Left lung (tissue), 10 donors: Measurements from ENCODE around the gene DRAM1. TPM values are rescaled to one million over a fixed set of nuclear protein-coding genes. Genes with fewer than 3 reads are reported as not detected.

ENCODE experiments used
- ATAC-seq: fragments of 200-7000 bp; cut with Tn5 transposase; one replicate; pipeline ENCODE4 v1.9.1; 2020; ENCODE audit warnings: moderate library complexity
- DNase-seq, 4 donors: peaks; one replicate each; pipeline ENCODE4 v3.0.0-alpha.2; 2013 to 2020
- H3K27ac ChIP-seq, 2 donors: fragments of 200-600 bp; sonication (generic) in 1 of 2; one replicate each; pipeline versions ENCODE4 v1.5.0 to v1.8.0; 2020 to 2021
- H3K27me3 ChIP-seq, 2 donors: fragments of 200-600 bp; sonication (generic) in 1 of 2; one replicate each; pipeline versions ENCODE4 v1.5.0 to v1.8.0; 2020 to 2021
- H3K36me3 ChIP-seq, 2 donors: fragments of 200-600 bp; sonication (generic) in 1 of 2; one replicate each; pipeline versions ENCODE4 v1.5.0 to v1.8.0; 2020 to 2021
- H3K4me1 ChIP-seq, 2 donors: fragments of 200-600 bp; one replicate each; pipeline ENCODE4 v1.8.0; 2021
- H3K4me3 ChIP-seq, 2 donors: fragments of 200-600 bp; sonication (generic) in 1 of 2; one replicate each; pipeline versions ENCODE4 v1.5.0 to v1.8.0; 2020 to 2021; ENCODE audit warnings: mild to moderate bottlenecking in 1 of 2
- H3K9me3 ChIP-seq, 2 donors: fragments of 200-600 bp; sonication (generic) in 1 of 2; one replicate each; pipeline versions ENCODE4 v1.5.0 to v1.8.0; 2020 to 2021
- intact Hi-C, 2 donors: fragments of 100-400 bp; cut with DNase I; formaldehyde crosslinking; loops; one replicate each; pipeline versions ENCODE4 v1.11.2 to v1.14.2; 2022
- polyA plus RNA-seq, 6 donors: library from polyadenylated mRNA; unstranded; fragments of 120-200 nt; gene quantifications; one replicate each; pipeline ENCODE4 v1.2.1, GENCODE V29; 2013; ENCODE audit not compliant: insufficient read length in 6 of 6
- total RNA-seq, 2 donors: library from RNA; stranded (reverse); fragmentation: NEBNext Ultra II Directional; extraction: Animal tissue kit (Norgen Biotek cat#: 25700); gene quantifications; one replicate each; pipeline ENCODE4 v1.2.1, GENCODE V29; 2021
- TF ChIP-seq, protein P1 (sequence below), 2 donors: fragments of 200-600 bp; sonication (generic) in 1 of 2; IDR thresholded peaks; one replicate each; pipeline versions ENCODE4 v1.5.0 to v1.8.0; 2021; ENCODE audit warnings: antibody characterized with exemption in 2 of 2
- donor health status: DM: no; HTN: yes; CAD: no.
- donor health status: DM: no; HTN: no; CAD: no.

DRAM1 gene
- total and polyA plus RNA-seq, 8 donors: 19.6 to 167 (median 26.4) TPM

DNA sequence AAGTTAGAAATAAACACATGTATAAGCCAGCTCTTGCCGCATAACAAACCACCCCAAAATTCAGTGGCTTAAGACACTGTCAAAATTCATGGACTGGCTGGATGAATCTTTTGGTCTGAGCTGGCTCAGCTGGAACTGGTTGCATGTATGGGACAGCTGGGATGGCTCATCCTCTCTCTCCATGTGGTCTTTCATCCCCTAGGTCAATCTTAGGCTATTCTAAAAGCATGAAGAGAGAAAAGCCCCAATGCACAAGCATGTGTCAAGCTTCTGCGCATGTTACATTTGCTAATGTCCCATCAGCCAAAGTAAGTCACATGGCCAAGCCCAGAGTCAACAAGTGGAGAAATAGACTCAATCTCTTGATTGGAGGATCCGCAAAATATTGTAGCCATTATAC lies 71.0 kb downstream of the DRAM1 start:
- no peak overlapping the region for H3K27ac ChIP-seq
- no peak for DNase-seq
- no peaks in the 10 kb centered on the region for H3K36me3 ChIP-seq
- H3K4me1 ChIP-seq: peaks cover 0 to 5% of the 10 kb centered on the region in 2 donors
- H3K27me3 ChIP-seq: no peaks in the 10 kb centered on the region
- ATAC-seq: no peak
- intact Hi-C loops: no loop called here
- TF ChIP-seq, protein P1, sequence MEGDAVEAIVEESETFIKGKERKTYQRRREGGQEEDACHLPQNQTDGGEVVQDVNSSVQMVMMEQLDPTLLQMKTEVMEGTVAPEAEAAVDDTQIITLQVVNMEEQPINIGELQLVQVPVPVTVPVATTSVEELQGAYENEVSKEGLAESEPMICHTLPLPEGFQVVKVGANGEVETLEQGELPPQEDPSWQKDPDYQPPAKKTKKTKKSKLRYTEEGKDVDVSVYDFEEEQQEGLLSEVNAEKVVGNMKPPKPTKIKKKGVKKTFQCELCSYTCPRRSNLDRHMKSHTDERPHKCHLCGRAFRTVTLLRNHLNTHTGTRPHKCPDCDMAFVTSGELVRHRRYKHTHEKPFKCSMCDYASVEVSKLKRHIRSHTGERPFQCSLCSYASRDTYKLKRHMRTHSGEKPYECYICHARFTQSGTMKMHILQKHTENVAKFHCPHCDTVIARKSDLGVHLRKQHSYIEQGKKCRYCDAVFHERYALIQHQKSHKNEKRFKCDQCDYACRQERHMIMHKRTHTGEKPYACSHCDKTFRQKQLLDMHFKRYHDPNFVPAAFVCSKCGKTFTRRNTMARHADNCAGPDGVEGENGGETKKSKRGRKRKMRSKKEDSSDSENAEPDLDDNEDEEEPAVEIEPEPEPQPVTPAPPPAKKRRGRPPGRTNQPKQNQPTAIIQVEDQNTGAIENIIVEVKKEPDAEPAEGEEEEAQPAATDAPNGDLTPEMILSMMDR (IDR thresholded peaks at IDR 0.05): no peak
- H3K9me3 ChIP-seq: no peaks in the 10 kb centered on the region
- H3K4me3 ChIP-seq: no peak overlapping the region

DNA sequence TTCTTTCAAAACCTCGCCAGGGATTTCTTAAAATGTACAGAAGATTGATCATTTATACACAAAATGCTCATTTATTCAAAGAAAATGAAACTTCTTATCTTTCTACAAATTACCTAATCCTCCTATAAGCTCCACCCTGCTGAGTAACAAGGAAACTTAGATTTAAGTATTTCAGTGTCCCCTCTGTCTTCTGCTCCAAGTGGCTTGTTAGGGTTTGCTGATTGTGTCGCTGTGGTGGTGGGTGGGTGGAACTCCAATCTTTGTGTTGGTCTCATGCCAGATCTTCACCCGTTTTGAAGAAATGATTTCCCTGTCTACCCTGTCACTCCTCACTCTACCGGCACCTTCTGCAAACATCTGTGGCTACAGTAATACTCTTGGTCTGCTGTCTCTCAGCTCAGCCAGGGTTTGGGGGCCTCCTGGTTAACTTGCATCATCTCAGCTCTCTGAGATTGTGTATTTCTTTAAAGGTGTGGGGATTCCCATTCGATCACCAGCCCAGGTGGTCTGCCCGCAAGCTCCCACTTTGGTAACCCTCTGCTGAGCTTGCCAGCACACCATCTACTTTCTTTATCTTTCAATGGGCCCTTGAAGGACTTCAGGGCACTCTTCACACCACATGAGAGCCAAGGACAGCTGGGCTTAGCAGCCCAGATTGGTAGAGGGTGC lies 73.8 kb downstream of the DRAM1 start:
- no peaks in the 10 kb centered on the region for H3K36me3 ChIP-seq
- ATAC-seq: no peak
- H3K27me3 ChIP-seq: no peaks in the 10 kb centered on the region
- intact Hi-C loops: no loop called here
- H3K4me3 ChIP-seq: no peak overlapping the region
- no peak for DNase-seq
- TF ChIP-seq, protein P1 (IDR thresholded peaks at IDR 0.05): no peak
- H3K27ac ChIP-seq: no peak overlapping the region
- H3K4me1 ChIP-seq: no peaks in the 10 kb centered on the region
- no peaks in the 10 kb centered on the region for H3K9me3 ChIP-seq

DNA sequence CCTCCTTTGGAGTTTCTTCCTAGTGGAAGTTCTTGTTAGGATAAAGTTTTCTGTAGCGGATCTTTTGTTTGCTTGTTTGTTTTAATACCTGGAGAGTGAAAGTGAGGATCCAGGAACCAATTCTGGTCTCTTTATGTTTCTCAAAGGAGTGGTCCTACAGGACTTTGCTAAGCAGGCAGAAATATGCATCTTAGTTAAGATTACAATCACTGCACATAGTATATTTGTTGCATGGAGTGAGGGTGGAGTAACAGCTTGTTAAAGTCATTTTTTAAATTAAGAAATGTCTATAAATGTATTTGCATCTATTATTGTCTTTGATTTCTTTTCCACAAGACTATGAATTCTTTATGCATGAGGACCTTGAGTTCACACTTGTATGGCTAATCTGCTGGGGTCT lies 76.7 kb downstream of the DRAM1 start:
- ATAC-seq (no peak), DNase-seq (no peak)
- TF ChIP-seq, protein P1 (IDR thresholded peaks at IDR 0.05): no peak
- H3K27me3 ChIP-seq: no peaks in the 10 kb centered on the region
- H3K4me1 ChIP-seq: no peaks in the 10 kb centered on the region
- no peak overlapping the region for H3K4me3 ChIP-seq
- H3K9me3 ChIP-seq: no peaks in the 10 kb centered on the region
- no peaks in the 10 kb centered on the region for H3K36me3 ChIP-seq
- intact Hi-C loops: no loop called here
- no peak overlapping the region for H3K27ac ChIP-seq

DNA sequence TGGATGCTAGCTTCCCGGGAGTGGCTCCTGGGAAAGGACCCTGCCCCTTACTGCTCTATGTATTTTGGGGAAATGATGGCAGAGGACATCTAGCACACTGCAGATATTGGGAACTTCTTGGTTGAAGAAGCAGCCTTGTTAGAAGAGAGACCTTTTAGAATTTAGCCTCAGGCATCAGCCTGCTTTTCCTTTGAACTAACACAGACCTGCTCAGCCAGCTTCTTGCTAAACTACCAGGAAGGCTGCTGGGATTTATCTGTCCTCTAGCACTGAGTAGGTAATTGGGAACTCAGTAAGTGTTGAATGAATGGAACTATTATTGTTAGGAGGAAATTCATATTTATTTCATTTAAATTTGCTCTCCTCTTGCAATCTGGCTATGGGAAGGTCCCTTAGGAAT lies 77.3 kb downstream of the DRAM1 start:
- DNase-seq (no peak), ATAC-seq (no peak)
- Histone ChIP-seq H3K27me3 (no peaks in the 10 kb centered on the region), H3K4me3 (no peak overlapping the region), H3K4me1 (no peaks in the 10 kb centered on the region), H3K36me3 (no peaks in the 10 kb centered on the region), H3K27ac (no peak overlapping the region), H3K9me3 (peaks cover 0 to 3% of the 10 kb centered on the region in 2 donors)
- intact Hi-C loops: no loop called here
- TF ChIP-seq, protein P1 (IDR thresholded peaks at IDR 0.05): no peak

DNA sequence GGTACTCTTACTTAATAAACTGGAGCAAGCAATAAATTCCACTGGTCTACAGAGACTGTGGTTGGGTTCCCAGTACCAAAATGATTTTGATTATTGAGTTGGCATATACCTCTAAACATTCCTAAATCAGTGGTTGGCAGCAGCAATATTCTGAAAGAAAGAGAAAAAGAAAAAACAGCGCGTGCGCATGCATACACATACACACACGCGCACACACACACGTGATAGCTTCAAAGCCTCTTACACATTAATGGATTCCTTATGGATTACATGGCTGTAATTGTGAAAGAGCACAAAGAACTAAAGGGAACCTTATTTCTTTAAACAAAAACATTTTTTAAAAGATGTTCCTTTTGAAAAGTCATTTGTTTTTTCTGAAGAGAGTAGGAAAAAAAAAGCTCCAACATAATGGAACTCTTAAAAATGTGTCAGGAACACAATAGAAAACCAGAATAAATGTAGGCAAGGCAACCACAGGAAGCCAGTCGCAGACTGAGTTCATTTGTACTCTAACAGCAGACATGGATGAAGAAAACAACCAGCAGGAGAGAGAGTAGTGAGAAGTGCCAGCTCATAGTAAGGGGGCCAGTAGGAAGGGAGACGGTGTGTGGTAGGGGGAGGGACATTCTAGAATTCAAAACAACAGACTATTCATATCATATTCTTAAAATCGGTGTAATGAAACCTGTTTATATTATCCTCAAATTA lies 80.0 kb downstream of the DRAM1 start:
- no peak overlapping the region for H3K27ac ChIP-seq
- no peaks in the 10 kb centered on the region for H3K27me3 ChIP-seq
- intact Hi-C loops: no loop called here
- no peaks in the 10 kb centered on the region for H3K4me1 ChIP-seq
- no peak for DNase-seq
- no peak for ATAC-seq
- peaks cover 0 to 5% of the 10 kb centered on the region in 2 donors for H3K9me3 ChIP-seq
- H3K36me3 ChIP-seq: no peaks in the 10 kb centered on the region
- TF ChIP-seq, protein P1 (IDR thresholded peaks at IDR 0.05): no peak
- H3K4me3 ChIP-seq: no peak overlapping the region
